CD4-positive, alpha-beta T cell treated with Interferon gamma for 1 hour (primary cell): ENCODE data around the gene IDH2.

ENCODE experiments used
- DNase-seq: peaks from one replicate; pipeline ENCODE4 v3.0.0-alpha.2; 2020

Gene IDH2

DNA sequence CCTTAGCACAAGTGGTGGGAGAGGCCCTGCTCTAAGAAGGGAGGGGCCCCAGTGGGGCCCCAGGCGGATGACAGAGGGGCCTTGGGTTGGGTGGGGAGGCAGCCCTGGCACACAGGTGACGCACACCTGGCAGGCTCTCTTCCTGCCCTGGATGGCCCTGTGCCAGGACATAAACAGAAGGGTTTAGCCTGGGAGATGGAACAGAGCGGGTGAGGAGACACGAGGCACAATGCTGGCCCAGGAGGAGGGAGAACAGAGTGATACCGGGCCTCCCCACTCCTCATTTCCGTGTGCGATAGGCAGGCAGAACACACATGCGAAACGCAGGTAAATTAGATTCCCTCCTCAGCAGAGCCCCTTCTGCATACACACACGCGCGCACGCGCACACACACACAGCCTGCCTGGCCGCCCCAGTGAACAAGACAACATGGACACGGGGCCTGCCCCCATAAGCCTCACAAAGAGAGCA, 39.8 kb downstream of the IDH2 start:
- no peak for DNase-seq

DNA sequence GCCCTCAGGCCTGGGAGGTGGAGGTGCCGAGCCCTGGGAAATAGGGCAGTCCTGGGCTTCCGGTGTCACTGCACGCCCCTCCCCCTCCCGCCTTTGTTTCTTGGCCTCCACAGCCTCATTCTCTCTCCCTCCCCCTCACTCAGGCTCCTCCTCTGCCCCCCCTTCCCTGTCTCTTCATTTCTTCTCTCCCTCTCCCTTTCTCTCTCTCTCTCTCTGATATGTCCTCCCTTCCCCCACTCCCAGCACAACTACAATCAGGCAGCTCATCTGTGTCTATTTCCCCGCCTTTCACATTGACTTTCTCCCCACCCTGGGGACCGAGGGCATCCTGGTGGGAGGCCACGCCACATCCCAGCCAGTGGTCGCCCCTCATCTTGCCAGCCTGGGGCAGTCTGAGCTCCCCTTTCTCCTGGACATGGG, 40.2 kb downstream of the IDH2 start:
- DNase-seq: no peak

DNA sequence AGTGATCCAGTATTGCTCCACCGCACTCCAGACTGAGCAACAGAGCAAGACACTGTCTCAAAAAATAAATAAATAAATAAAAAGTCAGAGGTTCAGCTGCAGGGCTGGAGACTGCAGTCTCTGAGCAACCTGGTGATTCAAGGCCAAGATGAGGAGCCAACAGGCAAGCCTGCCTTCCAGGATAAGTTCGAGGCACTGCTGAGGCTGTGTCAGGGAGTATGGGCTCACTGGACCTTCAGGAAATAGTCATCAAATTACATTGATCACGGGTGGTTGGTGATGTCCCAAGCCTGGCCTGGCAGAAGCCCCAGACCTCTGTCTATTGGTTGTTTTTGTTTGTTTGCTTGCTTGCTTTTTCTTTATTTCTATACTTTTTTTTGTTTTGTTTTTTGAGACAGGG, 41.5 kb downstream of the IDH2 start:
- DNase-seq: no peak

DNA sequence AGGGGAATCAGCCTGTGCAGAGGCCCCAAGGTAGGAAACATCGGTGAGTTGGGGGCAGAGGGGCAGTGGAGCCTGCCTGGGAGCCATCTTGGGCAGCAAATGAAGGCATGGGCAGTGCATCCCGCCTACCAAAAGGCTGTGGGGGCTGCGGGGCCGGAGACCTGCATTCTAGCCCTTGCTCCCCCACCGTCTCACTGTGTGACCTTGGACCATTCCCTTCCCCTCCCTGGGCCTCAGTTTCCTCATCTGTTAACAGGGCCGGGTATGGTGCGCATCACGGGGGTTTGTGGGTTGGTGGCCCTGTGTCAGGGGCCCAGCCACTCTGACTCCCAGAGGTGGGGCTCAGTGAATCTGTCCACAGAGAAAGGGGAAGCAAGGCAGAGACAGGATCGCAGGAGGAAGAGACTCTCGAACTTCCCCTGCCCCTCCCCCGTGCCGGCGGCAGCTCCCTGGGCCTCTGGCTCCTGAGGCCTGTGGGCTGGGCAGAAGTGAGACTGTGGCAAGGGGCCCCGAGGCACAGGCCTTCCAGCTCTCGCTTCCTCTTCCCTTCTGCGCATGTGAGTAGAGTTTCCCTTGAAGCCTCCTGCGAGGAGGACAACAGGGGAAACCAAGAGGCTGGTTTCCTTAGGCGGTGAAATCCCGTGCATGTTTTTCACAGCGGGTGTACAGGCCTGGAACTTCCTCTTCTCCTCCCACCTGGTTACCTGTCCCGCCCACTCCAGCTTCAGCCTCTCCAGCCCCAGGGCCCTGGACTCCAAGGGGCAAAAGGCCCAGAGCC, 42.9 kb downstream of the IDH2 start:
- DNase-seq: peak; percentile 89

DNA sequence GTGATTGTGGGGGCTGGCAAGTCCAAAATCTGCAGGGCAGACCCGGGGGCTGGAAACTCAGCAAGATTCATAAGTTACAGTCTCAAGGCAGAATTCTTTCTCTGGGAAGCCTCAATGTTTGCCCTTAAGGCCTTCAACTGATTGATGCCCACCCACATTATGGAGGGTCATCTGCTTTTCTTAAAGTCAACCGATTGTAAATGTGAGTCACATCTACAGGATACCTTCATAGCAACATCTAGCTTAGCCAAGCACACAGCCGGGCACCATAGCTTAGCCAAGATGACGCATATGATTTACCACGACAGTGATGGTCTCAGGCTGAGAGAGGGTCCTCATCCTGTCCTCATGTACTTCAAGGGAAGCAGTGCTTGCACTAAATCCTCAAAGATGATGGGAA, 43.5 kb downstream of the IDH2 start:
- no peak for DNase-seq

DNA sequence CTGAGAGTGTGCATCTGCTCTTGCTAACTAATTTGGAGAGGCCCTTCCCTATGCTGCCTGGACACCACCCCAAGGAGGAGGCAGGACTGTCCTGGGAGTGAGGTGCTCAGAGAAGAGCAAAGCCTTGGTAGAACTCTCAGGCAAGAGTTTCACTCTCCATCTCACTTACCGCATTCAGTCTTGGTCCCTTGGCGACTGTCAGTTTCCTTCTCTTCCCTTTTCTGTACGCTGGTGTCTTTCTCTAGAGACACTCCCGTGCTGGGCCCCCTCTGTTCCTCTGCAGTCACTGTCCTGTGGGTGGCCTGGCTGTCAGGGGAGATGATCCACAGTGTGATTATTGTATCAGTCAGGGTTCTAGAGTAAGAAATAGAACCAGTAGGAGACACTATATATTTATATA, 44.0 kb downstream of the IDH2 start:
- DNase-seq: no peak

DNA sequence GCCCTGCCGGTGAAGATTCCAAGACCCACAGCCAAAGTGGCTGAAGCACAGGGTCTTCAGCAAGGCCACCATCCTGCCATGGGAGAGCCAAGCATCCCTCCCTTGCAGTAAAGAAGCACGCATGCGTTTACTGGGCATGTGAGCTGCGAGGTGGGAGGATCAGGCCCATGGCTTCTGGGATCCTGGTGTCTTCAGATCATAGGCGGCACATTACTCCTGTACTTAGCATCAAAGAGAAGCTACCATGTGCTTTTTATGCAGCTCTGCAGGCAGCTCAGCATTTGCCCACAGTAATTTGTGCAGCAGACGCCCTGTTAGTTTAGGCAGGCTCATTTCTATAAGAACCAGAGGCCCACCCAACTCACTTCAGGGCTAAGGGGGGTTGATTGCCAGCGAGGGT, 45.7 kb downstream of the IDH2 start:
- DNase-seq: no peak

DNA sequence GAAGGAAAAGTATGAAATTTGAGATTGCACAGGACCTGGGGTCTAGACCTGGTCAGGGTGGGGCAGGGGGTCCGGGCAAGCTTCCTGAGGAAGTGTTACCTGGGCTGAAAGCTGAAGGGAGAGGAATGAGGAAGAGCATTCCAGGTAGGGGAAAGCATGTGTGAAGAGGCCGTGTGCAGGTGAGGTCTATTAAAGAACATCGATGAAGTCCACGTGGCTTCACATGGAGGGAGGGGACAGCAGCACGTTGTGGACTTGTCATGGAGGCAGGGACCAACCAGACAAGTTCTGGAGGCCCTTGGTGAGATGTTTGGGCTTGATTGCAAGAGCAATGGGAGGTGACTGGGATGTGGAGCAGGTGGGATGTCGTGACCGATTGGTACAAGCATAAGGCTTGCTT, 47.1 kb downstream of the IDH2 start:
- no peak for DNase-seq

DNA sequence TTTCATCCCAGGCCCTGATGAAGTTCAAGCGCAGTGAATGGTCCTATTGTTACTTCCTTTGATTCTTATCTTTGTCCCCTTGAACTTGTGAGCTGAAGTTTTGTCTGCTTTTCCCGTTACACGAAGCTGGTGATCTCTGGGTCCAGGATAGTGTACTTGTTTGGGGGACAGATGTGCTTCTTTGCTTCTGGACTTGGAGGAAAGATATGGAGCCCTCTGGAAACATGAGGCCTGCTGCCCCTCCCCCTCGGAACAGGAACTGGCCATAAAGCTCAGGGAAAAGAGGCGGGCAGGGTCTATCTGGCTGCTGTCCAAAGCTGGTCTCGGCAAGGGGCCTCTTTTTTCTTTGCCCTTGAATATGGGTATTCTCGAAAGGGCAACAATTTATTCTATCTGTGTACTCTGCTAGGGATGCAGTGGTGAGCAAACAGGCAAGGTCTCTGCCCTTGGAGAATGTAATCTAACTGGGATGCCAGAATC, 47.6 kb downstream of the IDH2 start:
- DNase-seq: no peak

DNA sequence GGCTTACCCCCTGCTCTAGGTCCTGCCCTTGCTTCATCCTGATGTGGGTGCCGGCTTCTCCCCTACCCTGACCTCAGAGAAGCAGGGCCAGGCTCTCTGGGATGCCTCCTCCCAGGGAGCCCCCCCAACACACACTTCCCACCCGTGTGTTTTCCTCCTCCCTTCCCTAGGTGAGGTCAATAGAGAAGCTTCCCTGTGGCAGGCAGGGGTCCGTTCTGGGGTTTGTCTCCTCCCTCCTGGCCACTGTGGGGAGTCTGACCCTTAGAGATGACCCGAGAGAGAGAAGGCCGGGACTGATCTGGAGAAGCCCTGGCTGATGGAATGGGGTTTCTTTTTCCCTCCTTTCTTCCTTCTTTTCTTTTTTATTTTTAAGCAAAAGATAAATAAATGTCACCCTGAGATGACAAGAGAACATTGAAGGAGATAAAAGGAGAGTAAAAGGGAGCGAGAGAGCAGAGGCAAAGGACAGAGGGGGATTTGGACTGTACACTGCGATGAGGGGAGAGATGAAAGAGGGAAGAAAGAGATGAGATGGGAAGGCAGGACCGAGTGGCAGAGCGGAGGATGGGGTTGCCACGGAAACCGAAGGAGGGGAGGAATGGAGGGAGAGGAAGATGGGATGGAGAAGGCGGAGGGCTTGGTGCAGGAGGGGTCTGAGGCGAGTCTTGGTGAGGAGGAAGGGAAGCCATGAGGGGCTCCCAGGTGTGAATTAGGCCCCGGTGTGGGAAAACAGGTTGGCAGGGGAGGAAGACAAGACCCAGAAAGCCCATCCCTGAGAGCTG, 48.4 kb downstream of the IDH2 start:
- DNase-seq: no peak

DNA sequence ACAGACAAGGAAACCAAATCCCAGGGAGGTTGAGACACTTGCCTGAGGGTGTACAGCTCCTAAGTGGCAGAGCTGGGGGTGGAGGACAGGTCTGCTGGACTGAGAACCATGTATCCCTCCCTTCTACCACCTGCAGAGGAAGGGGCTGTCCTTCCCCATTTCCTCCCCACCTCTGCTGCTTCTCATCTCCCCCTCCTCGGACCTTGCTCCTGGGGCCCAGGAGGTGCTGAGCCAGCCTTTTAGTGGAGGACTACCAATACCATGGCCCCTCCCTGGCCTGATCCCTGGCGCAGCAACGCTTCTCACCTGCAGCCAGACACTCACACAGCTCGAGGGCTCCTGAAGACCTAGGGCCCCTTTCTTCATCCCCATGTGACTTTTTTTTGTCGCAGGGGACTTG, 50.4 kb downstream of the IDH2 start:
- no peak for DNase-seq

DNA sequence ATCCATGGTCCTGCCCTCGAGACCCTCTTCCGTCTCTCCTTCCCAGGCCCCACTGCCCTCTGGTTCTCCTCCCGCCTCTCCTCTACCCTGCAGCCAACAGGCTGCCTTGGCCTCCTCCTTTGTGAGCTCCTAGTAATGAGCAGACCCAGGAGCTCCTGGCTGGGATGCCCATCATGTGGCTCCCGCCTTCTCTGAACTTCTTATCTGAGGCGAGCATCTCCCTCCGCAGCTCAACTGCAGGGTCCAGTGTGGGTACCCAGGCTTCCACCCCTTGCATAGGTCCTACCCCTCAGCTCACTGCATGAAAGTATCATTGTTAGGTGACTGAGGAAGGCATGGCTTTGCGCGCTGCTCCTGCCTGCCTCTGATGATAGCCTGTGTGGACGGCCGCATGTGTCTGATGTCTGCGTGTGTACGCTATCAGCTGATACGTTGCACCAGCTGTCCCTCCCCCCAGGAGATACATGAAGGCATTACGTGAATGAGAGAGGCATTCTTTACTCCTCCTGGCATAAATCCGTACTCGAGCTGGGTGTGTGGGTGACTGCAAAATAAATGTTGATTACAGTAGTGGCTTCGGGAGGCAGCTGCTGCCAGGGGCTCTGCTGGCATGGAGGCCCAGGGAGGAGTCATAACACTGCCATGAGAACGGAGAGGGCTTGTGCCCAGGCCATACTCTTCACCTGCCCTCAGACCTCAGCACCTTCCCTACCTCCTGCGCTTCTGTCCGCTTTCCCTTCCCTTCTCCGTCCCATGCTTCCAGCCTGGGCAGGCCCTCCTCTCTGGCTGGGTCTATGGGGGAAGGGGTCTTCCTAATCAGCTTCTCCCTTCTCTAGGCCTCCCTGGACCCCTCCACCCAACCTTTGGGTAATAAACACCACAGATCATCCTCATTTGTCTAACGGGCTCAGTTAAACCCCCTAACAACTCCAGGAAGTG, 52.3 kb downstream of the IDH2 start:
- no peak for DNase-seq

DNA sequence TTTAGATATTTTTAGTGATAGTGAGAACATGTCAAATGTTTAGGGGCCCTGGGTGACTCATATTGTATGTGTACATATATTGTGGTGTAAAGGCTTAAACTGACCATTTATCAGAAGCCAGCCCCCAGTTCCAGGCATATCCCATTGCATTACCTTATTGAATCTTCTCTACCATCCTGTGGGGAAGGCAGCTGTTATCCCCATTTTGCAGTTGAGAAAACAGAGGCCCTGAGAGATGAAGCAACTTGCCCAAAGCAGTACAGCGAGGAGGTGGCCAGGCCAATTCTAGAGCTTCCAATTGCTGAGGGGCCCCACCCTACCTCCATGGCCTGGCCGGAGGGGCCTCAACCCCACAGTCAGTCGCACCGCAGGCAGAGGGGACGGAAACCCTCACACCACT, 53.2 kb downstream of the IDH2 start:
- no peak for DNase-seq

DNA sequence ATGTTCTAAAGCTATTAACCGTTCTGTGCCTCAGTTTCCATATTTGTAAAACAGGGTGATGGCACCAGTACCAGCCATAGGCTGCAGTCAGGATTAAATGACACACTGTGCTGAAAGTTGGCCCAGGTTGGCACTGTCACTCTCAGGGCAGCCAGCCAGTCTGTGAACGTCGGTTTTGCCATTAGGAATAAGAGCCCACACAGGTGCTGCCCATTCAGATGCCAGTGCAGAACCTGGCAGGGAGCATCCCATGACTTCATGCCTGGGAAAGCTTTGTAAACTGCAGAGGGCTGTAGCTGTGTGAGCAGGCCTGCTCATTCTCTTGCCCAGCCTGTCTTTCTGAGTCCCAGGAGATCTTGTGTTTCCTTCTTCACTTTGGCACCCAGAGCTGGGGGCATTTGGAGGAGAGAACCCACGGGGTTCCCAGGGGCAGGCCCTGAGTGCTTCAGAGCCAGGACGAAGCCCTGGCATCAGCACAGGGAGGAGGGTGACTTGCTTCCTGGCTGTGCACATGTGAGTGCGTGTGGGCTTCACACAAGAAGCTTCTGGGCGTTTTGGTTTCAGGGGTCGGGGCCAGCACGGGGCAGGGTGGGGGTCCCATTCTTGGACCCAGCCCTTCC, 54.2 kb downstream of the IDH2 start:
- DNase-seq: no peak

DNA sequence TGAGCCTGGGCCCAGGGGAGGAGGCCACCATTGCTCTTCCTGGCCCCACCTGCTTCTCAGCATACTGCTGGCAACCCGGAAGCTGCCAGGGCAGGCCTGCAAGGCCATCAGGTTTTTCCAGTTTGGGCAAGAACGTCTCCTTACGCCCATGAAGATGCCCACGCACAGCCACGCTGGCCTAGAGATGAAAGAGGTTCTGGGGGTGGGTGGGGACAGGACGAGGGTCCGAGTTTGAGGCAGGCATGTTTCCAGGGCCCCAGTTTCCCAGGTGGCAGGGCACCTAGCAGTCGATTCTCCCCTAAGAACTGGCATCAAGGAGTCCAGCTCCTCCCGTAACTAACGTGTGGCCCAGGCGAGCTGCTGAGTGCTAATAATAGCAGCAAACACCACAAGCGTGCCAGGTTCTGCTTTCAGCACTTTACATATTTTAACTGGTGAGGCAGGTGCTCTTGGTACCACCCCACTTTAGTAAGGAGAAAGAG, 55.3 kb downstream of the IDH2 start:
- DNase-seq: no peak

DNA sequence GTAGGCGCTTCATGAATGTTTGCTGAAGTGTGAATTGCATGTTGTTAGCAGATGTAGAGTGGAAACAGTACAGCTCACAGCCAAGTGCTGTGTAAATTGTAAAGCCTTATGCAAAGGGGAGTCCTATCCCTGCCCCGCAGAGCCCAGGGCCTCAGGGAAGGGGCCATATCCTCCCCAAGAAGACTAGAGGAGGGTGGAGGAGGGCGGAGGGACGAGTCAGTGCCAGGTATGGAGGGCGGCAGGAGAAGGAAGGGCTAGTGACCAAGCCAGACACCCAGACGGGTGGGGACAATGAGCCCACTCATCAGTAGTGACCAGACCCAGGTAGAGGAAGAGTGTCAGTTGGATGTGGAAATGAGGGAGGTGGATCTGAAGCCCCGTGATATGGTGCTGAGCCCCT, 56.0 kb downstream of the IDH2 start:
- no peak for DNase-seq

DNA sequence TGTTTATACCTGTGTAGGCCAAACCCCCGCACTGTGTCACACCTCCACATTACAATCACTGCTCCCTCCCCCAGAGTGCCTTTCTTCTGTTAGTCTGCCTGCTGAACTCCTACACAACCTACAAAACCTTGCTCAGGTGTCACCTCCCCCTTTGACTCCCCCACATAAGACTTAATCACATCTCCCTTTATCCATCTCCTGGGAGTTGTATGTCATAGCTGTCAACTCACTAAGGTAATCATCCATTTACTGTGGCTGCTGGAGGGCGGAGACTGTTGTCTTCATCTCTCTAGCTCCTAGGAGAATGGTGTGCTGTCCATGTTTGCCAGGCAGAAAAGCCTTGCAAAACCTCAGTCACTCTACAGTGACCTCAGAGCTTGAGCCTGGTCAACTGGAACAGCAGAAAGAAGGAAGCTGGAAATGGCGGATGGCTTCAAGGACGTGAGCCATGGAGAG, 57.3 kb downstream of the IDH2 start:
- DNase-seq: no peak

DNA sequence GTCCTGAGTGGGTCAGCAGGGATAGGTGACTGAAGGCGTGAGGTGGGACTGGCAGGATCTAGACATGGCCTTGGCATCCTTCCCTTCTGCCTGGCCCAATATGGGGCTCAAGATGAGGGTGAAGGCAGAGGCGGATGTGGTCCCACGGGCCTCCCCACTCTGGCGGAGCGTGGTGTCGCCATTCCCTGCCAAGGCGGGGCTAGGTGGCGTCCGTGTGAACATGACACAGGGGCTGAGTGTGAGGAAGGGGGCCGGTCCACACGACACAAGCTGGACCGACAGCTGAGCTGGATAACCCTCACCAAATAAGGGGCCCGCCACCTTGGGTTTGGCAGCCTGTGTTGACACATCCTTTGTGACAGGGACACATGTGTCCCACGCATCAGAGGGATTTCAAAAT, 58.1 kb downstream of the IDH2 start:
- no peak for DNase-seq

DNA sequence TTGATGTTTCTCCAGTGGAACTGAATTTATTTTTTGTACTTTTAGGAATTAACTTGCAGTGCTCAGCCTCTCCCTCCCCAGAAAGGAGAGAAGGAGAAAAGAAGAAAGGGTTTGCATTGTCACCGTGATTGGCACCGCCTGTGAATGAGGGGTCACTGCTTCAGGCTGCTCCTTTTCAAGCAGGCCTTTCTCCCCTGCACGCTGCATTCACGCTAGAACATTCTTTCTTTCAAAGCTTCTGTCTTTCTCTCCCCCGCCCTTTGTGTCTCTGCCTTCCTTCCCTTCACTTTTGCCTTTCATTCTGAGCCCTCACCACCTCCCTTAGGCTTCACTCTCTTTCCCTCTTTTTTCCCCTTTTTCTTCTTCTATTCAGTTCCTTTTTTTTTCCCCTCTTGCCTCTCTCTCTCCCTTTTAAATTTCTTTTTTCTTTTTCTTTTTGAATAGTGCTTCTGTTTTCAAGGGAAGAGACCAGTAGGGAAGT, 58.7 kb downstream of the IDH2 start:
- no peak for DNase-seq

DNA sequence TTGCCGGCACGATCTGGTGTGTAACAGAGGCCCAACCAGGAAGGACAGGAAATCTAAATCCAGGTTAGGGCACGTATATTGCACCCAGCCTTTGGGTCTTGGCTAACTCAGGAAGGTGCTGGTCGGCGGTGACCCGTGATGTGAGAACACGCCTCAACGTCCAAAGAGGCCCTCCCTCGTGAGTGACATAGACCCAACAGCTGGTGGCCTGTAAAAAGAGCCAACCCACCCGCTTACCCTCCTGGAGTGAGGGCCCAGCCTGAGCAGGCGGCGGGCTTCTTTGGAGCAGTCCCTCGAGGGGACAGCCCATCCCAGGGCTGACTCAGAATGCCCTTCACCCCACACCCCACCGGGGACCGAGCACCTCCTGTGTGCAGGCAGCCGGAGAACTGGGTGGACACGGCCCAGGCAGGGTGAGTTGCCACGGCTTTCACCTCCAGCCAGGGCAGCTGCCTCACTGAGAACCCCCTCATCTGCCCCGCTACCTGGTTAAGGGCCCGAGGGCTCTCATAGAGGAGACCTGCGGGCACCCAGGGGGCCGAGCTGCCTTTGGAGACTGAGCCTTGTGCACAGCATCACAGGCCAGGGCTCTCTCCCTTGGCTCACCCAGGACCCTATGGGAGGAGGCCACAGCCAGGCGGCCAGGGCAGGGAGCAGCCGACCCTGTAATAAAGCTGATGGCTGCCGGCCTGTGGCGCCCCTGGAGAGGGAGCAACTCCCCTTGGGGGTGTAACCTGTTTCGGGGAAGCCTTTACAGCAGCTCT, 59.3 kb downstream of the IDH2 start:
- DNase-seq: no peak

DNA sequence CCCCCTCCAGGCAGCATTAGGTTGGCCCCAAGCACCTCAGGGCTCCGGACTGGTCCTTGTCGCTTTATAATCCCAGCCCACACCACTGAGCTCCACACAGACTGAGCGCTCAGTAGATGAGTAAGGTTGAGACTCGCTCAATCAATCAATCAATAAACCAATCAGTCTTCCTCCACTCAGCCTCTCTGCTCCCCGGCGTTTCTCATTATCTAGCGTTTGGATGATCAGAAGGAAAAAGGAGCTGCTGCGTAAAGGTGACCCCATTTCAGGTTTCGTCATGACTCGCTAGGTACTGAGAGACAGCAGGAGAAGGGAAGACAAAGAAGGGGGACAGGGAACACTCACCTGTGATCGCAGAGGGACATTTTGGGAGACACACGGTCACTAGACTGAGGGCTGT, 59.9 kb downstream of the IDH2 start:
- DNase-seq: no peak
